NCI-H524 (cell line): ENCODE measurements around the gene ABI3.
A peak's percentile ranks its signal among the peaks of the same experiment; 100 is the strongest.
"Not testable (repeated sequence)": the region's sequence is repeated elsewhere in the genome, so short reads cannot be mapped to it uniquely, and the experiment has no call there.

ENCODE experiments used
- DNase-seq, 2 experiments: peaks; one replicate each; lab custom pipeline; 2025; lab: John Stamatoyannopoulos, UW

ABI3 gene

GRCh38 chr17:49252148-49252695 lies 41.7 kb downstream of the ABI3 start:
- DNase-seq, result no peak

DNA sequence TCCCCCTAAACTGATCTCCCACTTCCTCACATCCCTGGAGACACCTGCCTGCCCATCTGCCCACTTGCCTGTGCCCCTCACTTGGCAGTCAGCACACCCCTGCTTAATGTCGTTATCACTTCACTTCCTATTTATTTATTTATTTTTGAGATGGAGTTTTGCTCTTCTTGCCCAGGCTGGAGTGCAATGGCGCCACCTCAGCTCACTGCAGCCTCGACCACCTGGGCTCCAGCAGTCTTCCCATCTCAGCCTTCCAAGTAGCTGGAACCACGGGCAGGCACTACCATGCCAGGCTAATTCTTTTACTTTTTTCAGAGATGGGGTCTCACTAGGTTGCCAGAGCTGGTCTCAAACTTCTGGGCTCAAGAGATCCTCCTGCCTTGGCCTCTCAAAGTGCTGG lies 43.6 kb downstream of the ABI3 start:
- peak in 1 of 2 experiments; percentile 25 for DNase-seq

DNA sequence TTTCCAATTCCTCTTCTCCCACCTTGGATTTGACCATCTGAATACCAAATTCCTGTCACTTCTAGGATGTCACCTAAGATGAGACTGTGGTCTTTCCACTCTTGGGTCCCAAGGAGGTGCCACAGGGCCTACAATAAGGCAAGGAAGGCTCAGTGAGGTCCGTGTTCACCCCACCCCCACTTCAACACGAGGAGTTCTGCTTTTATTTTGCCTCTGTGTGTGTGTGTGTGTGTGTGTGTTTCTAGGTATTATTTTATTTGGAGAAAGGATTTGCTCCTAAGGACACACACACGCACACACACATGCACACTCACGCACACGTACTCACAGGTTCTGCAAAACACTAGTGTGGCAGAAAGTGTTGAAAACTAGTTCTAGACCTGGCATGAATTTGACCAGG lies 44.6 kb downstream of the ABI3 start:
- DNase-seq, result no peak

- no peak for DNase-seq
Measured at GRCh38 chr17:49258394-49258793, 47.9 kb downstream of the ABI3 start.

DNA sequence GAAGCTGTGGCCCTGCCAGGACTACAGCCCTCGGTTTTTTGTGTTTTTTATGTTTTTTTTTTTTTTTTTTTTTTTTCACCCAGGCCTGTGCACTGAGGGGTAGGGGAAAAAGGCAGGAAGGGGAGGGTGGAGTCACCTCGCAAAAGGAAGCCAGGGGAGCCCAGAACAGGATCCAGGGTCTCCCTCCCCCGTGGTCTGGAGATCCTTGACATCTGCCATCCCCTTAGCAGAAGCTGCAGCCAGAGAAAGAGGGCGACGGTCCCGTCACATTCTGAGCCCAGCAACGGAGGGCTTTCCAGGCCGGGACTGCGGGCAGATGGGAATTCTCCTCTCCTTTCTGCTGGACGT lies 49.1 kb downstream of the ABI3 start:
- DNase-seq, result no peak

DNA sequence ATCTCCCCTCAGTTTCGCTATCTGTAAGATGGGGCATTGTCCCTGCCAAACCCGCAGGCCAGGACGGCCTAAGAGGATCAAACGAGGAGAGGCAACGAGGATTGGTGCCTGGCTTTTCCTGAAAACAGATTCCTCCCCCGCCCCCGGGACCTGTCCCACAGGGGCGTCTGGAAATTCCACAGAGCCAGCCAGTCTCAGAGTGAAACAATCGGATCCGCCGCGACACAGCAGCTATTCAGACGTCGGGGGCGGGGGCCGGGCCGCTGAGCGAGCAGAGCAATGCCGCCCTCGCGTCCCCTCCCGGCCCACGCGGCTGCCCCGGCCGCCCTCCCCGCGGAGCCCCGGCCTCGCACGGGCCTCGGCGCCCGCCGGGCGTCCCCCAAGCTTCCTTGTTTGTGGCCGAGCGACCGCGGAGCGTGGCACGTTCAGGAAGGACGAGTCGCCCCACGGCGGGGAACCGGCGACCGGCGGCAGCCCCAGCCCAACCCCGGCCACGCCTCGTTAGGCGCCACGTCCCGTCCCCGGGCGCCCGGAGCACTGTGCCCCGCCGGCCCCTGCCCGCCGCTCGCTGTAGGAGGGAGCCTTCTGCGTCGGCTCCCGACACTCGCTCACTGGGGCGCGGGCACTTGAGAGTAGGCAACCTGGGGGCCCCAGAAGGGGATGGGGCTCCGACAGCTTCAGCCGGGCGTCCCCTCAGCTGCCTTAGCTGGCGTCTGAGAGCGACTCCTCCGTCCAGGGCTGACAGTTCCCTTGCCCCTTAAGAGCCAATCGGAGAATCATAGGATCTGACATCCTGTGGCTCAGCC lies 49.7 kb downstream of the ABI3 start:
- DNase-seq, result peak in 1 of 2 experiments; percentile 44

DNA sequence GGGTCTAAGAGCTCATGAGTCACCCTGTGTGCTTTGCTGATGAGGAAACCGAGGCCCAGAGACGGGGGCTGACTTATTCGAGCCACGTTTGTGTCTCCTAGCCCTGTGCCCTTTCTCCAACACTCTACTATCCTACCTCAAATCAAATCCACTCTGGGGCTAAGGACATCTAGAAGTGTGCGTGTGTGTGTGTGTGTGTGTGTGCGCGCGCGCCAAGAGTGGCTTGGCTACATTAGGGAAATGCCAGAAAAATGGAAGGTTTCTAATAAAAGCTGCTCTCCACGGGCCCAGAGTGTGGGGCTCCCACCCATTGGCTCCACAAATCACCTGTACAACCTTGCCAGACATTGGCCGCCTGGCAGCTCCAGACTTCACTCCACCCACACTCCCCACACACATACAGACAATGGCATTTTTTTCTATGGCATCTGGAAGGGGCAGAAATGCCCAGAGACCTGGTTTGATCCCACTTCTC lies 50.3 kb downstream of the ABI3 start:
- no peak for DNase-seq

DNA sequence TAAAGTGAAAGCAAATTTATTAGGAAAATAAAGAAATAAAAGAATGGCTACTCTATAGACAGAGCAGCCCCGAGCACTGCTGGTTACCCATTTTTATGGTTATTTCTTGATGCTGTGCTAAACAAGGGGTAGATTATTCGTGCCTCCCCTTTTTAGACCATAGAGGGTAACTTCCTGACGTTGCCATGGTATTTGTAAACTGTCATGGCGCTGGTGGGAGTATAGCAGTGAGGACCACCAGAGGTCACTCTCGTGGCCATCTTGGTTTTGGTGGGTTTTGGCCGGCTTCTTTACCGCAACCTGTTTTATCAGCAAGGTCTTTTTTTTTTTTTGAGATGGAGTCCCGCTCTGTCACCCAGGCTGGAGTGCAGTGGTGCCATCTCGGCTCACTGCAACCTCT lies 51.0 kb downstream of the ABI3 start:
- DNase-seq, result not testable (repeated sequence)

- DNase-seq, result no peak
Measured at GRCh38 chr17:49266233-49266632, 55.7 kb downstream of the ABI3 start.

DNA sequence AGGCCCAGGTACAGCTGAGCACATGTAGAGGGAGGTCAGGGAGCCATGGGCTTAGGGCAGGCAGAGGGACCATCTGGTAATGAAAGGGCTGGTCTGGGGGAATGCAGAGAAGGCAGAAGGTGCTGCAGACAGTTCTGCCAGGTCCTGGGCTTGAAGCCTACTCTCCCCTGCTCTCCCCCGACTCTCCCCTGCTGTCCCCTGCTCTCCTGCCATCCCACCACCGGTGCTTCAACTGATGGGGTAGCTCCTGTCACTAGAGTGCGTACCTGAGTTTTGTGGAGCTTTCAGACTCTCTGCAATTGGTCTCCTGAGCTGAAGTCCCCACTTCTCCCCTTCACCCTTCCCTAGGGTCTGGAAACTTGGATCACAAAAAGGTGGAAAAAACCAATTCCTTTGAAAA lies 57.4 kb downstream of the ABI3 start:
- DNase-seq, result no peak

GRCh38 chr17:49269356-49269755 lies 58.8 kb downstream of the ABI3 start:
- DNase-seq, result no peak
